Subcutaneous adipose tissue (tissue), 4 donors: ENCODE measurements around the gene ANKRD13B. TPM values are rescaled to one million over a fixed set of nuclear protein-coding genes. Genes with fewer than 3 reads are reported as not detected.

Experiments
- CTCF ChIP-seq: fragments of 450-650 bp; IDR thresholded peaks from one replicate; pipeline ENCODE4 v1.5.1; 2016; ENCODE audit warnings: low read depth, mild to moderate bottlenecking, control low read depth, antibody characterized with exemption, moderate library complexity
- total RNA-seq, 4 donors: library from RNA; depleted of rRNA; stranded (reverse); fragments of >200 nt; gene quantifications; one replicate each; pipeline ENCODE4 v1.1.0, GENCODE V29; 2016

Gene ANKRD13B
- total RNA-seq, 4 donors from 2014 or later, result 6.8 to 19.4 (median 13.0) TPM

GRCh38 chr17:29566473-29567303 lies 26.2 kb upstream of the ANKRD13B start, which contains the start of gene ABHD15:
Gene ABHD15, minus strand, starts transcription at chr17:29567037. Its CDS starts 71 bp downstream, at chr17:29566966.
- TF ChIP-seq CTCF, result no peak

GRCh38 chr17:29567304-29567553 lies 25.7 kb upstream of the ANKRD13B start:
- TF ChIP-seq CTCF, result no peak

- no peak for TF ChIP-seq CTCF
Measured at GRCh38 chr17:29567554-29568330, 25.2 kb upstream of the ANKRD13B start.

- TF ChIP-seq CTCF, result no peak
Measured at GRCh38 chr17:29568331-29569244, 24.3 kb upstream of the ANKRD13B start, which contains the start of gene TP53I13. Gene TP53I13, plus strand, starts transcription at chr17:29568701. Its CDS starts 58 bp downstream, at chr17:29568759.

- TF ChIP-seq CTCF, result no peak
Measured at GRCh38 chr17:29569245-29569950, 23.5 kb upstream of the ANKRD13B start.

GRCh38 chr17:29570521-29570920 lies 22.4 kb upstream of the ANKRD13B start:
- TF ChIP-seq CTCF, result no peak
